Measurements from ENCODE around the gene FOXF1. TPM values are rescaled to one million over a fixed set of nuclear protein-coding genes. Genes with fewer than 3 reads are reported as not detected.

The FOXF1 gene
- total RNA-seq, 2 donors from 2014 or later: 4.1 TPM; not detected in 1

DNA sequence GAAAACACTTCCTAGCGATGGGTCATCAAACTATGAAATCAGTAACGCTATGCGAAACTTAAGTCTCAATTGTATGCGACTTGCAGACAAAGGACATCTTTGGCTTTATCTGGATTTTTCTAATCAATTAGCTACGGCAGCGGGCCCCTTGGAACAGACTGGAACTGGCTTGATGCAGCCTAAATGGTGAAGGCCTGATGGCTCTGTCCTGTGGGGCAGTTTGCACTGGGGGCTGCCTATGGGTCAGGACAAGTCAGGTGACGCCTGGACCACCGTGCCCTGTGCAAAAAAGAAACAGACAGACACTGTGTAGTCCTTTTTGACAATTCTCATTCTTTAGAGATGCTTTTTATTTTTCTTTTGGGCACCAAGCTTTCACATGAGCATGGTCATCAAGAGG is 22.7 kb downstream of the FOXF1 start:
- Histone ChIP-seq H3K4me1 (ENCODE audit: control insufficient read depth in 1 of 2, low read depth in 2 of 2) (no peaks in the 10 kb centered on the region), H3K4me3 (no peak overlapping the region), H3K9me3 (no peaks in the 10 kb centered on the region), H3K36me3 (peaks cover 29% of the 10 kb centered on the region), H3K27me3 (replicated peaks; ENCODE audit: insufficient read depth) (no peaks in the 10 kb centered on the region), H3K27ac (no peak overlapping the region)
- DNase-seq (ENCODE audit: low spot score) (no peak), ATAC-seq (ENCODE audit: insufficient number of reproducible peaks, low FRiP score, low read depth) (no peak)
- TF ChIP-seq, protein P1, sequence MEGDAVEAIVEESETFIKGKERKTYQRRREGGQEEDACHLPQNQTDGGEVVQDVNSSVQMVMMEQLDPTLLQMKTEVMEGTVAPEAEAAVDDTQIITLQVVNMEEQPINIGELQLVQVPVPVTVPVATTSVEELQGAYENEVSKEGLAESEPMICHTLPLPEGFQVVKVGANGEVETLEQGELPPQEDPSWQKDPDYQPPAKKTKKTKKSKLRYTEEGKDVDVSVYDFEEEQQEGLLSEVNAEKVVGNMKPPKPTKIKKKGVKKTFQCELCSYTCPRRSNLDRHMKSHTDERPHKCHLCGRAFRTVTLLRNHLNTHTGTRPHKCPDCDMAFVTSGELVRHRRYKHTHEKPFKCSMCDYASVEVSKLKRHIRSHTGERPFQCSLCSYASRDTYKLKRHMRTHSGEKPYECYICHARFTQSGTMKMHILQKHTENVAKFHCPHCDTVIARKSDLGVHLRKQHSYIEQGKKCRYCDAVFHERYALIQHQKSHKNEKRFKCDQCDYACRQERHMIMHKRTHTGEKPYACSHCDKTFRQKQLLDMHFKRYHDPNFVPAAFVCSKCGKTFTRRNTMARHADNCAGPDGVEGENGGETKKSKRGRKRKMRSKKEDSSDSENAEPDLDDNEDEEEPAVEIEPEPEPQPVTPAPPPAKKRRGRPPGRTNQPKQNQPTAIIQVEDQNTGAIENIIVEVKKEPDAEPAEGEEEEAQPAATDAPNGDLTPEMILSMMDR (IDR thresholded peaks at IDR 0.05): no peak

DNA sequence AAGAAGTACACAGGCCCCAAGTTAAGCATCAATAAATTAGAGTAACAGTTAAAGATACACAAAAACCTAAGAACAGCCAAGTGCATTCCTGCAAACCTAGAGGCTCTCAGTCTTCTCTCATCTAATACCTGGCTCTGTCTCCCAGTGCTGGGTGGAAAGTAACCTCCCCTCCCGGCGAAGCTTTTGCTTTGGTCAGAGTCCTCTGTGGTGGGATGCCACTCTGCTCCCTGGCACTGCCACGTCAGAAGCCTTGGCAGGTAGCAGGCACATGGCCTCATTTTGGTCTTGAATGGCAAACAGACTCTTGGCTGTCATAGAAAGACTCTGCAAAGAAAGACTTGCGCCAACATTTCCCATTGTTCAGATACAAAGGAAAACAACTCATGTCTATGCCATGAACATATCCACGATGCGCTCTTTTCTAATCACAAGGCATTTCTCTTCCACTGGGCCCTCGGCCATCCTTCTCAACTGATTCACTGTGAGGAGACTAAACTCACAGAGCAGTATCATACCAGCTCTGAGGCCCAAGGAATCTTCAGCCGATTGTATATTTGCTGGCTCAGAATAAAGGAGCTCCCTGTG is 23.5 kb downstream of the FOXF1 start:
- ATAC-seq (ENCODE audit: insufficient number of reproducible peaks, low FRiP score, low read depth) (no peak), DNase-seq (ENCODE audit: low spot score) (no peak)
- Histone ChIP-seq H3K27ac (no peak overlapping the region), H3K4me1 (ENCODE audit: control insufficient read depth in 1 of 2, low read depth in 2 of 2) (no peaks in the 10 kb centered on the region), H3K36me3 (peaks cover 31% of the 10 kb centered on the region), H3K9me3 (no peaks in the 10 kb centered on the region), H3K4me3 (no peak overlapping the region), H3K27me3 (replicated peaks; ENCODE audit: insufficient read depth) (no peaks in the 10 kb centered on the region)
- TF ChIP-seq, protein P1 (IDR thresholded peaks at IDR 0.05): no peak

DNA sequence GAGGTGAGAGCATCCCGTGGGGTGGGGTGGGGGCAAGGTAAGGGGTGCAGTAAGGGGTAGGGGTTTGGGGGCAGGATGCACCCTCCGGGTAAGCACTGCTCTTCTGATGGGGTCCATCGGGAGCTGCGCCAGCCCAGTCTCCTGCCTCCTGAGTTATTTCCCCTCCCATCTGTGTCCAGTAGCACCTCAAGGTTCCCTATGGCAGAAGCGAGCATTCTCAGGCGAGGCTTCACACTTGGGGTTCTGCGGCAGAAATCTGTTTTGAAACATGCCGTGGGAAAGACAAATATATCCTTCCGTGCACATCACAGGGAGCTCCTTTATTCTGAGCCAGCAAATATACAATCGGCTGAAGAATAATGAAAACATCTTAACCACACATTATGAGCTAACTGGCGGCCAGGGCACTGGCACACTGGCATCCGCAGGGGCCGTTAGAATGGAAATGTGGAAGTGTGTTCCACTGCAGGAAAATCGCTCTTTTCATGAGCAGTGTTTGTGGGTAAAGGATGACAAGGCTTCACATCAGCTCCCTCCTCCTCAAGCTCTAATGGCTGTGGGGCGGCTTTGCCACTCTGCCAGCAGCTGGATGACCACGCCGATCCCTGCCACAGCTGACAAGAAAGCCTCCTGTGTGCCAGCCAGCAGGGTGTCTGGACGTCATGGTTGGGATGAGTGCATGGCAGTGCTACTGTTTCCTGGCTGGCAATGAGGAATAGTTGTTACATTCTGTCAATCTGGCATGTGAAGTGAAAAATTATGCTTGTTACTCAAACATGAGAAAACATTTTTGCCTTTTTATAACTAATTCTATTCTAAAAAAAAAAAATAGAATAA is 24.7 kb downstream of the FOXF1 start:
- no peaks in the 10 kb centered on the region for H3K27me3 ChIP-seq (replicated peaks; ENCODE audit: insufficient read depth)
- ATAC-seq (ENCODE audit: insufficient number of reproducible peaks, low FRiP score, low read depth) (no peak), DNase-seq (ENCODE audit: low spot score) (no peak)
- TF ChIP-seq, protein P1 (IDR thresholded peaks at IDR 0.05): no peak
- no peak overlapping the region for H3K4me3 ChIP-seq
- no peak overlapping the region for H3K27ac ChIP-seq
- H3K4me1 ChIP-seq (ENCODE audit: control insufficient read depth in 1 of 2, low read depth in 2 of 2): no peaks in the 10 kb centered on the region
- H3K36me3 ChIP-seq: peaks cover 39% of the 10 kb centered on the region
- H3K9me3 ChIP-seq: no peaks in the 10 kb centered on the region

DNA sequence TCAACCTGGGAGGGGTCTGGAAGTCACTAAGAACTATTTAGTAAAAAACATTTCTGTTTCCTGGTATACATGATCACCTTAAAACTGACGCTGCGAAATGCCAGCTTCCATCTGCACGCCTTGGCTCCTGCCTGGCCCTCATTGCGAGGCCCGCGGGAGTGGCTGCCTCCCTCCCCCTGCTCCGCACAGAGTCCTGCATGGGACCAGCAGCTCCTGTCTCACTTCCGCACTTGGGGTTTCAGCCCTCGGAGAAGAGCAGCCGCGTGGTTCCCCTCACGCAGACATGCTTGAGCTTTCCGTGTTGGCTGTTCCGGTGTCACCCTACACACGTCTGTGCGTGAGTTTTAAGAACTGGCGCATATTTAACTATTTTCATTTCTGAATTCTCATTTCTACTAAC is 26.3 kb downstream of the FOXF1 start:
- TF ChIP-seq, protein P1 (IDR thresholded peaks at IDR 0.05): no peak
- DNase-seq (ENCODE audit: low spot score): no peak
- ATAC-seq (ENCODE audit: insufficient number of reproducible peaks, low FRiP score, low read depth): no peak
- no peaks in the 10 kb centered on the region for H3K27me3 ChIP-seq (replicated peaks; ENCODE audit: insufficient read depth)
- H3K36me3 ChIP-seq: peaks cover 54% of the 10 kb centered on the region
- no peak overlapping the region for H3K27ac ChIP-seq
- H3K4me1 ChIP-seq (ENCODE audit: control insufficient read depth in 1 of 2, low read depth in 2 of 2): no peaks in the 10 kb centered on the region
- H3K9me3 ChIP-seq: no peaks in the 10 kb centered on the region
- H3K4me3 ChIP-seq: no peak overlapping the region

DNA sequence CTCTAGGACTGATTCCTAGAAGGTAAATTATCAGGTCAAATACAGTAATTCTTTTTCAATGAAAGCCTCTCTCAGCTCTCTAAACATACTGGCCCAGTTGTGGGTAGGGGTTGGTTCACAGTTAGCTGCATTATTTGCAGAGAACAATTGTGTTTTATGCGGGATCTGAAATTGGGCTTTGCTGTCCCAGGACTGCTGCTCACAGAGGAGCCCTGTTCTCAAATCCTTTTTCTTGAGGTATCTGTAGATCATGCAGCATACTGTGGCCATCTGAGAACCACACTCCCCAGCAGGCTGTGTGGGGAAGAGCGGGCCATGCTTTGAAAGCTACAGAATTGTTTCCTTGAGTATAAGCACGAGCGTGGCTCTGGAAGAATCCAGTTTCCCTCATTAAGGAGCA is 27.2 kb downstream of the FOXF1 start:
- no peak overlapping the region for H3K4me3 ChIP-seq
- H3K9me3 ChIP-seq: no peaks in the 10 kb centered on the region
- H3K4me1 ChIP-seq (ENCODE audit: control insufficient read depth in 1 of 2, low read depth in 2 of 2): no peaks in the 10 kb centered on the region
- TF ChIP-seq, protein P1 (IDR thresholded peaks at IDR 0.05): no peak
- DNase-seq (ENCODE audit: low spot score) (no peak), ATAC-seq (ENCODE audit: insufficient number of reproducible peaks, low FRiP score, low read depth) (no peak)
- H3K27me3 ChIP-seq (replicated peaks; ENCODE audit: insufficient read depth): no peaks in the 10 kb centered on the region
- H3K27ac ChIP-seq: no peak overlapping the region
- H3K36me3 ChIP-seq: peaks cover 59% of the 10 kb centered on the region

All from thoracic aorta (tissue), 2 donors.